Stimulated activated CD4-positive, alpha-beta T cell treated with anti-CD3 and anti-CD28 coated beads, Interleukin-15, amount 100 ng/mL, for 48 hours (primary cell): ENCODE data around the gene LYVE1.

ENCODE experiments used
- DNase-seq, 2 donors: peaks; one replicate each; pipeline ENCODE4 v3.0.0-alpha.2; 2020; ENCODE audit warnings: low read depth in 2 of 2

The LYVE1 gene

GRCh38 chr11:10522921-10523320 lies 45.5 kb downstream of the LYVE1 start:
- no peak for DNase-seq

- DNase-seq, result no peak
These were observed 46.2 kb downstream of the LYVE1 start for GRCh38 chr11:10522276-10522675.

DNA sequence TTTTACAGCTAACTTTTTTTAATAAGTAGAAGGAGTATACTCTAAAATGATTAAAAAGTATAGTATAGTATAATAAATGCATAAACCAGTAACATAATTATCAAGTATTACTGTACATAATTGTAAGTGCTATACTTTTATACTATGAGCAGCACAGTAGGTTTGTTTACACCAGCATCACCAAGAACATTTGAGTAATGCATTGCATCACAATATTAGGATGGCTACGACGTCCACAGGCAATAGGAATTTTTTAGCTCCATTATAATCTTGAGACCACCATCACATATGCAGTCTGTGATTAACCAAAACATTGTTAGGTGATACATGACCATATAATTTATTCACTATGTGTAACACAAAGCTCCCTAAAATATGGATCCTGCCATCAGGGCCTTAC lies 47.9 kb downstream of the LYVE1 start:
- DNase-seq, result no peak

DNA sequence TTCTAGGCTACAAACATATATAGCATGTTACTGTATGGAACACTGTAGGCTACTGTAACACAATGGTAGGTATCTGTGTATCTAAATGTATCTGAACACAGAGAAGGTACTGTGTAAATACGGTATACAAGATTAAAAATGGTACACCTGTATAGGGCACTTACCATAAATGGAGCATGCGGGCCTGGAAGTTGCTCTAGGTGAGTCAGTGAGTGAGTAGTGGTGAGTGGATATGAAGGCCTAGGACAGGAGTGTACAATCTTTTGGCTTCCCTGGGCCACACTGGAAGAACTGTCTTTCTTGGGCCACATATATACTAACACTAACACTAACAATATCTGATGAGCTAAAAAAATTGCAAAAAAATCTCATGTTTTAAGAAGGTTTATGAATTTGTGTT lies 48.8 kb downstream of the LYVE1 start:
- DNase-seq, result no peak

DNA sequence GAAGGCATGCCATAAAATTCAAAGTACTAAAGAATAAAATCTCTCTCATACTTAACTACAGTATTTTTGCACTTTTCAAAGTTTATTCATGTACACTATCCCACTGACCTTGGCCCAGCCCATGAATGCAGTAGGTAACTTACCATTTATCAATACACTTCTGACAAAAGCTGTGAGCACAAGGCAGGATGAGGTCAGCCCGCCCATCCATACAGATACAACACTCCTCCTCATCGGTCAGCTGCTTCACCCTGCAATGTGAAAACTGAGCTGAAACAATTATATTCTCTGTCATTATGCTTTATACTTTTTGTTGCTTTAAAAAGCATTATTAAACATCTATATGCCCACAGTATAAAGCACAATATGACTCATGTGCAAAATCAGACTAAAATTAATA lies 49.6 kb downstream of the LYVE1 start:
- no peak for DNase-seq

GRCh38 chr11:10518123-10518522 lies 50.3 kb downstream of the LYVE1 start:
- no peak for DNase-seq

DNA sequence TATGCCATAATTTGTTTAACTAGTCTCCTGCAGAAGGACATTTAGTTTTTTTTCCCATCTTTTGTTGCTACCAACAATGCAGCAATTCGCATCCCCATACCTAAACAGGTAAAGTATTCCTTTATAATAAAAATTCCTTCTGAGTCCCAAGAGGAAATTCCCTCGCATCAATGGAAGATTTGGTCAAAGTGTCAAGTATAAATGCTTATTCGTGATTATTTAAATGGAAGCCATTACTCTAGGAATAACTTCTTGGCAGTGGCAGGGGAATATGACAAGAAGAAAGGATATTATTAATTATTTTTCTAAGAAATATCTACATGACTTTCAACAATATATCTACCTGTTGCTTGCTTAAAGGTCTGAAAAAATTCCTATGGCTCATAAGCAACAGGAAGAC lies 53.0 kb downstream of the LYVE1 start:
- no peak for DNase-seq

DNA sequence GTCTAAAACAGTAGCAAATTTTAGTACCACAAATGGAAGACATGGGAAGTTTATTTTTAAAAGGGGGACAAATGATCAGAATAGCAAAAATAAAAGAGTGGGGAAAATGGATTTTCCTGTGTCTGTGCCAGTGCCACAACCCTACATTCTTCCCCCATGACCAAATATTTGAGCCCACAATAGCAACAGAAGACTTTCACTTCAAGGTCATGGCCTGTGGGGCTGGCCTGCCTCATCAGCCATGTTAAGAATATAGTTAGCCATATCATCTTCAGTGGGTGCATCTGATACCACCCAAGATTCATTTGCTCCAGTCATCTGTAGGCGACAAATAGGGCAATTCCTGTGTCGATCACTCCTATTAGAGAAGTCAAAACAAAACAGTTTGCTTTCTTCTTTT lies 53.8 kb downstream of the LYVE1 start:
- no peak for DNase-seq

DNA sequence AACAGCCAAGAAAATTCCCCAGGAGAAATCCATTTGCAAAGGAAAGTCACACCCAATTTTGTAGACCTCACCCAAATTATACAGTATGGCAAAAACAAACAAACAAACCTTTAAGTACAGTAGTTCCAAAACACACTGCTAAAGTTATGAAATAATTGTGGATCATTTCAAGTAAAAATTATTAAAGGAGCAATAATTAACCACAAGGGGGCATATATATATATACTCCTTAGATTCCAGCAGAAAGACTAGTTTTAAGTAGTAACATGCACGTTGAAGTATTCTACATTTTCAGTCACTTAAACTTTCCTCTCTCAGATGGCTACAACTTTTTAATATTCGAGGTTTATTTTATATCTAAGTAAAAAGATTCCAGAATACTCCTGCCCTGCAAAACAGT lies 54.3 kb downstream of the LYVE1 start:
- DNase-seq, result no peak

GRCh38 chr11:10511181-10511621 lies 57.3 kb downstream of the LYVE1 start:
- DNase-seq, result no peak
